GM19023 (cell line): Measurements from ENCODE around the gene GFM2.
"Not testable (repeated sequence)": the region's sequence is repeated elsewhere in the genome, so short reads cannot be mapped to it uniquely, and the experiment has no call there.

ENCODE experiments used
- ATAC-seq: cut with Tn5 transposase; IDR thresholded peaks from one replicate; pipeline ENCODE4 v1.9.1; 2021; ENCODE audit warnings: mild to moderate bottlenecking, moderate library complexity; ENCODE audit not compliant: unreplicated experiment

Gene GFM2

DNA sequence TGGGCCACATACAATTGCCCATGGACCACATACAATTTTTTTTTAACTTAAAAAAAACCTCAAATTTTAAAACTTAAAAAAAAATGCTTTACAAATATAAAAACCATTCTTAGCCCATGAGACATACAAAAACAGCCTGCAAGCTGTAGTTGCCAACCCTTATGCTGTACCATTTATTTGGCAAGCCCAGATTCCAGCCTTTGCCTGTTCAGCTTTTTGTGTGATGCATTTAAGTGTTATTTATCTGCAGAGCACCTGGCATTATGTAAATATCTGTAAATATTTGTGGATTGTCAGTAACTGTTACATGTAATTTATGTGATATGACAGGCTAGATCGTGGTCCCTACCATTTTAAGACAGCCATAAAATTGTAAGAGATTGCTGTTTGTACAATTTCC is 49.3 kb downstream of the GFM2 start:
- ATAC-seq = no peak

DNA sequence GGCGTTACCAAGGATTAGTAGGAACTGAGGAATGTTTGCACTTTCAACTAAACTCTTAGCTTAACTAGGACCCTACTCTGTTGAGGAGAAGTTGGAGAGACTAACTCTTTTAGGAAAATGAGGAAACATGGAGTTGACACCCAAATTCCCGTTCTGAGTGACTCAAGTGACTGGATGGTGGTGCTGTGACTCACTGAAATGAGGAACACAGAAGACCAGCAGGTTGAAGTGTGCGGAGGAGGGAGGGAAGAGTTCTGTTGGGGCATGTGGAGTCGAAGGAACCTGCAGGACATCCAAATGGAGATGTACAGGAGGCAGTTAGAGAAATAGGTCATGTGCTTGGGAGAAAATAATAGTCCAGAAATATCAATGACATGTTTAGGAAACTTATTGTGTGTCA is 73.7 kb downstream of the GFM2 start:
- ATAC-seq = no peak

DNA sequence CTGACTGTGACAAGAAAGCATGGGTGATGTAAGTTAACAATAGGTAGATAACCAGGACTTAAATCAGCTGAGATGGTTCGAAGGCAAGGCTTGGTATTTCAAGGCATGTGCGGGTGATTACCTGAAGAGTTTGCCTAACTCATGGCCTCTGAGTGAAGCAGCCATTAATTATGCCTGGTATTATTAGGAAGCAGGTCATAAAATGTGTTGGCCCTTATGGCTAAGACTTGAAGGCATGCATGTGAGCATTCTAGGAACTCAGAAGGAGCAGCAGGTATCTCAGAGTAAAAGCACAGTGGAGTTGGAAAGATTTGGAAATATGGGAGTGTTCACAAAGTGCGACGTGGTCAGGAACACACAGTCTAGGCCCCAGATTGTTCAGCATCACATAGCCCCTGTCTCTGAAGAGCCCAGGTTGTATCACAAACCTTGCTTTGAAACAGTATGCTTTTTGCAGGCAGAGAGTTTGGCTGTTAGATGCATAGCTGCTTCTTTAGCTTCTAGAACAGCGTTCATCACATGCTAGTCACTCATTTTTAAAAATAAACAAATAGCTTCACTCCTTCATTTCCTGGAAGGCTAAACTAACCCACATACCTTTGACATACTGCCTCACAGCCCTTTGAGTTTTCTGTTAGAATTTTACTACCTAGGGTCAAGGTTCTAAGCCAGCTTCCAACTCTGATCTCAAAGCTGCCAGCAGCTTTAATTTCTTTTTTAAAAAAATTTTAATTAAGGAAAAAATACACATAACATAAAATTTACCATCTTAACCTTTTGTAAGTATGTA is 79.8 kb downstream of the GFM2 start:
- ATAC-seq = no peak

DNA sequence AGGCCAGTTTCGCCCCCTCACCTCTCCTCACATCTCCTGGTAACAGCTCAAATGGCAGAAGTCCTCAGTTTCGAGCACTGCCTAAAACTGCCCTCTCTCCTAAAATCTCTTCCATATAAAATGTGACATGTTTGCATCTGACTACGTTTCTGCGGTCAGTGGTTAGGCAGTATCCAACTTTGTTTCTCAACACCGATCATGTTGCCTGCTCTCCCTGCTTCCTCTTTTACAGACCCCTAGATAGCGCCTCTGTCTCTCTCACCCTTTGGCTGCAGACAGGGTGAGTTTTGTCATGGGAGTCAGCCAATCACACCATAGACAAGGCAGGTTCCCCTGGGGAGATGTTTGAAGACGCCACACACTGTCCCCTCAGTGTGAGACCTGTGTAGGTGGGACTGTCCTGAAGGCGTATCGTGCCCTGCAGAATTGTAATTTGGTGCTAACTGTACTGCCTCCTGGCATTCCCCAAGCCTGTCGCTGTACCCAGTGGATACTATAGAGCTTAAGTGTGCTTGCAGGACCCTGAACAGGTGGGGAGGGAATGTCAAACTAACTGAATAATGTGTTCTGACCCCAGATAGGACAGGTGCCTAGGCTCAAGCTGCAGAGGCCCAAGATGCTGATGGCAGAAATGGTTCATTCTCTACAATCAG is 80.8 kb downstream of the GFM2 start:
- peak; percentile 45 for ATAC-seq

DNA sequence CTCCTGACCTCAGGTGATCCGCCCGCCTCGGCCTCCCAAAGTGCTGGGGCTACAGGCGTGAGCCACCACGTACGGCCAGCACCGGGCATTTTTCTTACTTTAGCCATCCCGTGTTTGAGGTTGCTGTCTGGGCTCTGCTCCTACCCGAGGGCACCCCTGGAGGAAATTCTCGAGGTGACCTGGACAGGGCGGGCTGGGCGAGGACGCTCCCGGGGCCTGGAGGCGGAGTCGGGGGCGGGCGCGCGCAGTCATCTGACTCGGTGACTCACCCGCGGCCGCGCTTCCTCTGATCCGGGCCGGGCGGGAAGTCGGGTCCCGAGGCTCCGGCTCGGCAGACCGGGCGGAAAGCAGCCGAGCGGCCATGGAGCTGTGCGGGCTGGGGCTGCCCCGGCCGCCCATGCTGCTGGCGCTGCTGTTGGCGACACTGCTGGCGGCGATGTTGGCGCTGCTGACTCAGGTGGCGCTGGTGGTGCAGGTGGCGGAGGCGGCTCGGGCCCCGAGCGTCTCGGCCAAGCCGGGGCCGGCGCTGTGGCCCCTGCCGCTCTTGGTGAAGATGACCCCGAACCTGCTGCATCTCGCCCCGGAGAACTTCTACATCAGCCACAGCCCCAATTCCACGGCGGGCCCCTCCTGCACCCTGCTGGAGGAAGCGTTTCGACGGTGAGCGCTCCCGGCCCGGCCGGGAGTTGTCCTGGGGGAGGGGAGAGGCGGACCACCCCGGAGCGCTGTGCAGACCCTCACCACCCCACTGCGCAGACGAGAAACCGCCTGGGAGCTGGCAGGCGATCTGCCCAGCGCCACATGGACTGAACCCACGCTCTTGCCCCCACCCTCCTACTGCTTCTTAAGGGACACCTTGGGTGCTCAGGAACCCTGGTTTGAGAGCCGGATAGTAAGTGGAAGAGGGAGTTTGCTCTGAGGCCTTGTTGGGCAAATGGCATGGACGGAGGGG is 81.7 kb downstream of the GFM2 start, which contains the start of gene HEXB:
TSS of gene HEXB (plus strand) at position 334 of the 952 bp plus-strand sequence. CDS start at position 362, 28 bp downstream.
- peak; percentile 78 for ATAC-seq

DNA sequence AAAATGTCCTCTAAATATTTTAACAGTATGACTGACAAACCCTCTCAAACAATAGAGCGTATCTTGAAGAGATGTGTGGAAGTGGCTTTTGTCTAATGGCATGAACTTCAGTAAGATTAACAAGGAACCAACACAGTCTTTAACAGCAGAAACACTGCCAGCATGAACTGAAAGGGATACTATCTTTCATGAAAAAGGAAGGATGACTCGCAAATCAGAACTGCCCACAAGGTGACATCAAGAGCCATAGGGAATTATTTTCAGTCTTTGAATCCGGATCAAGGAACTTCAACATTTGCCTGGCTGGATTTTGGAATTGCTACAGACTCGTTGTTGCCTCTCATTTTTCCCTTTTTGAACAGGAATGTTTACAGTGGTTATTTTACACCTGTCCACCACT is 87.0 kb downstream of the GFM2 start:
- ATAC-seq = no peak

DNA sequence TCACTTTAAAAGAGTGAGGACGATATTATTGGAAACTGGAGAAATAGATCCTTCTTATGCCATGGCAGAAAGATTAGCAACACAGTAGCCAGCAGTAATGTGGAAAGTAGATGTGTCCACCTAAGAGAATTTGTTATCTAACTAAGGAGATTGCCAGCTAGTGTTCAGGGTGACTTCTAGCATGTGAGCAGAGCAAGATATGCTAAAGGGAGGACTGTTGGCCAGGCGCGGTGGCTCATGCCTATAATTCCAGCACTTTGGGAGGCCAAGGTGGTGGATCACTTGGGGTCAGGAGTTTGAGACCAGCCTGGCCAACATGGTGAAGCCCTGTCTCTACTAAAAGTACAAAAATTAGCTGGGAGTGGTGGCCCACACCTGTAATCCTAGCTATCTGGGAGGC is 87.6 kb downstream of the GFM2 start:
- not testable (repeated sequence) for ATAC-seq

DNA sequence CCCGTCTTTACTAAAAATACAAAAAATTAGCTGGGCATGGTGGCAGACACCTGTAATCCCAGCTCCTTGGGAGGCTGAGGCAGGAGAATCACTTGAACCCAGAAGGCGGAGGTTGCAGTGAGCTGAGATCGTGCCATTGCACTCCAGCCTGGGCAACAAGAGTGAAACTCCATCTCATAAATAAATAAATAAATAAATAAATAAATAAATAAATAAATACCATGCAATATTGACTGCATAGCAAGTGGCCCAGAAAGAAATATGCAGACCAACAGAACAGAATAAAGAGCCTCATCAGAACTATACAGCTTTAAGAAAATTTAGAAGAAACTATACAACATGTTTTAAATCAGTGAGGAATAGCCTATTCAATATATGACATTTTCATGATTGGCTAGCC is 88.8 kb downstream of the GFM2 start:
- ATAC-seq = not testable (repeated sequence)

DNA sequence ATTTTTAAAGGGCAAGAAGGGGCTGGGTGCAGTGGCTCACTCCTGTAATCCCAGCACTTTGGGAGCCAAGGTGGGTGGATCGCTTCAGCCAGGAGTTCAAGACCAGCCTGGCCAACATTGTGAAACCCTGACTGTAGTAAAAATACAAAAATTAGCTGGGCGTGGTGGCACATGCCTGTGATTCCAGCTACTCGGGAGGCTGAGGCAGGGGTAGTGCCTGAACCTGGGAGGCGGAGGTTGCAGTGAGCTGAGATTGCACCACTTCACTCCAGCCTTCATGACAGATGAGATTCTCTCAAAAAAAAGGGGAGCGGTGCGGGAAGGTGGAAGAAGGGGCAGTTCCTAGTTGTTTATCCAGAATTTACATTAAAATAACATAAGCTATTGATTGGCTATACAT is 90.5 kb downstream of the GFM2 start:
- ATAC-seq = not testable (repeated sequence)

DNA sequence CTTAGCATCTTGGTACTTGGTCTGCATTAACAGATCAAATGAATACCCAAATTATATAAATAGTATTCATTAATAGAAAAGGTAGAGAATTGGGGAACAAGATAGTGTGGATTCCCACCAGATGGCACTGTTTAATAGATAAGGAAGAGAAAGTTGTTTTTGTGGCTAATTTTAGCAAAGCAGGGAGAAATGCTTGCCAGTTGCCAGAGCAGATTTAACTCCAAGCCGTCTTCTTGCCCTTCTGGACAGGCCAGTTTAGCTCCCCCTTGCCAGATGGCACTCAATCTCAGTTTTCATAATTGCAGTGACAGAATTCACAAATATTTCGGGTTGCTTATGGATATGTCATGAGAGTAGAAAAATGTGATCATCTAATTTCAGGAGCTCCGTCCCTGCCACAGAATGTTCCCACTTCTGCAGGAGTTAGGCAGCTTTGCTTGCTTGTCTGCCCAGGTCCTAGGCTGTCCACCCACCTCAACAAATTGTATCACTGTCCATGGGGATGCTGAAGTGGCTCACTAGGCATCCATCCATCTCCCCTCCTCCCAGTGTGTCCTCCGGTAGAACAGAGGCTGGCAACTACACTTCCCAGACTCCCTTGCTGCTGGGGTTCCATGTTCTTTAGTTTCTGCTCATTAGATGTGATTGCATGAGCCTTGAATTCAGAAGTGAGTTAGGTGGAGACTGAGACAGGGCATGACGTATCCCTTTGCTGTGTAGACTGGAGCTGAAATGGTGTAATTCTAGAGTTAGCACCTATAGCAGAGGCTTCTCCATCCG is 93.7 kb downstream of the GFM2 start:
- ATAC-seq = no peak

DNA sequence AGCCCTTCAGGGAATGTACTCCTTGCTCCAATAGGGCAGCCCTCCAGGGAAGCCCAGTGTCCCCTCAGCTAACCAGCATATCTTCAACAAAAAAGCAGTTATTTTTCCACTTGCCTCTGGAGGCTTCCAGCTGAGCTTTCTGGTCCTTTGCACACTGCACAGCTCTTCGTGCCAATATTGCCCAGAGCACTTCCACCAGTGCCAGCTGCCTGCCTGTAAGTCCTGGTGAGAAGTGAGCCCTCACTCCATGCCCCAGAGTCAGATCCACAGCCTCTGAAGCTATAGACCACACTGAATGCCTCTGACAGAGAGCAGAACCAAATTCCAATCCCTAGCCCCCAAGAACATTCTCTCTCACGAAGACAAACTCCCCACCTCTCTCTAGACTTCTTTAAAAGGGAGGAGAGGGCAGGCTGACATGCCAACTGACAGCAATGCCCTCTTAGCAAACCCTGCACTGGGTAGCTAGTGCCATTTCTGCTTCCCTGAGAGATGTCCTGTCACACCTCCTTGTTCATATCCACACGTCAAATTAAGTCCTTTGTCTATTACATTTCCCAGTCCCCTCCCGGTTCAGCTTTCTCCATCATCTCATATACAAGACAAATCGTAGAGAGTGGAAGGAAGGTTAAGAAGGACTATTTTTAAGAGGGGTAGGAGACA is 94.6 kb downstream of the GFM2 start:
- no peak for ATAC-seq
